GM12878 (cell line): ENCODE results near the gene H2BK1. TPM values are rescaled to one million over a fixed set of nuclear protein-coding genes. Genes with fewer than 3 reads are reported as not detected.

Experiments
- BACH1 ChIP-seq: fragments of 450-650 bp; IDR thresholded peaks from 2 replicates; pipeline ENCODE4 v1.6.1; 2017; ENCODE audit warnings: mild to moderate bottlenecking, borderline replicate concordance
- CHD1 ChIP-seq: IDR thresholded peaks from 2 replicates; pipeline ENCODE4 v1.6.1; 2012; ENCODE audit warnings: low read depth, low read length, improper control_type of control experiment
- GABPA ChIP-seq: IDR thresholded peaks from 2 replicates; pipeline ENCODE4 v1.6.1; 2014; ENCODE audit warnings: antibody characterized with exemption, low read depth, mild to moderate bottlenecking, inconsistent platforms
- IKZF1 ChIP-seq: fragments of 450-650 bp; conservative IDR thresholded peaks from 2 replicates; pipeline ENCODE4 v1.6.1; 2017; ENCODE audit warnings: antibody characterized with exemption, mild to moderate bottlenecking
- RBBP5 ChIP-seq: fragments of 200-600 bp; sonication (generic); conservative IDR thresholded peaks from 2 replicates; pipeline ENCODE4 v1.6.1; 2016
- SPI1 ChIP-seq: IDR thresholded peaks from 2 replicates; pipeline ENCODE4 v1.6.1; 2011; ENCODE audit warnings: low read depth, mild to moderate bottlenecking, low read length, moderate library complexity, borderline replicate concordance; ENCODE audit not compliant: insufficient read depth
- TAF1 ChIP-seq: IDR thresholded peaks from 2 replicates; pipeline ENCODE4 v1.6.1; 2011; ENCODE audit warnings: mild to moderate bottlenecking, low read depth, low read length, borderline replicate concordance
- WRNIP1 ChIP-seq: IDR thresholded peaks from 2 replicates; pipeline ENCODE4 v1.6.1; 2011; ENCODE audit warnings: low read depth, low read length, improper control_type of control experiment, borderline replicate concordance
- ZNF207 ChIP-seq: fragments of 450-650 bp; IDR thresholded peaks from 2 replicates; pipeline ENCODE4 v1.6.1; 2014; ENCODE audit warnings: antibody characterized with exemption, mild to moderate bottlenecking, borderline replicate concordance
- ZNF274 ChIP-seq: IDR thresholded peaks from one replicate; pipeline ENCODE4 v1.8.0; 2011; ENCODE audit not compliant: insufficient read length, insufficient read depth
- polyA plus RNA-seq, 11 experiments: library from polyadenylated mRNA; depleted of rRNA in 4 of 11; unstranded in 6 of 11; stranded (reverse) in 5 of 11; fragments of >200 nt; fragmentation: Nextera tagmentation in 4 of 11; fragmentation: Illumina TruSeq in 1 of 11; extraction: Ambion mirVana in 4 of 11; extraction: Trizol in 1 of 11; gene quantifications; 1 replicate in 1 of 11; 2 replicates in 10 of 11; pipeline versions ENCODE4 v1.2.1 to v1.2.3, GENCODE V29; 2011 to 2016; ENCODE audit warnings: inconsistent platforms in 2 of 11, missing spikeins in 2 of 11, low read depth in 1 of 11
- total RNA-seq, 4 experiments: library from RNA; depleted of rRNA in 3 of 4; stranded (reverse); fragments of >200 nt in 3 of 4; fragmentation: Illumina TruSeq in 1 of 4; extraction: Trizol in 1 of 4; gene quantifications; 2 replicates each; pipeline versions ENCODE4 v1.2.1 to v1.2.3, GENCODE V29; 2013 to 2021
- TF ChIP-seq, protein P1 (sequence below): IDR thresholded peaks from 2 replicates; pipeline ENCODE4 v1.6.1; 2011; ENCODE audit warnings: low read depth, low read length, improper control_type of control experiment, borderline replicate concordance
- TF ChIP-seq, protein P2 (sequence below): fragments of 450-650 bp; formaldehyde crosslinking; IDR thresholded peaks from 2 replicates; pipeline ENCODE4 v1.4.0; 2022; ENCODE audit warnings: mild to moderate bottlenecking, moderate library complexity

Gene H2BK1
- total and polyA plus RNA-seq, 10 of the 15 experiments (the other 5 are each of a cell fraction or from before 2014, with no cell fraction given) = 0.54 TPM; not detected in 9

DNA sequence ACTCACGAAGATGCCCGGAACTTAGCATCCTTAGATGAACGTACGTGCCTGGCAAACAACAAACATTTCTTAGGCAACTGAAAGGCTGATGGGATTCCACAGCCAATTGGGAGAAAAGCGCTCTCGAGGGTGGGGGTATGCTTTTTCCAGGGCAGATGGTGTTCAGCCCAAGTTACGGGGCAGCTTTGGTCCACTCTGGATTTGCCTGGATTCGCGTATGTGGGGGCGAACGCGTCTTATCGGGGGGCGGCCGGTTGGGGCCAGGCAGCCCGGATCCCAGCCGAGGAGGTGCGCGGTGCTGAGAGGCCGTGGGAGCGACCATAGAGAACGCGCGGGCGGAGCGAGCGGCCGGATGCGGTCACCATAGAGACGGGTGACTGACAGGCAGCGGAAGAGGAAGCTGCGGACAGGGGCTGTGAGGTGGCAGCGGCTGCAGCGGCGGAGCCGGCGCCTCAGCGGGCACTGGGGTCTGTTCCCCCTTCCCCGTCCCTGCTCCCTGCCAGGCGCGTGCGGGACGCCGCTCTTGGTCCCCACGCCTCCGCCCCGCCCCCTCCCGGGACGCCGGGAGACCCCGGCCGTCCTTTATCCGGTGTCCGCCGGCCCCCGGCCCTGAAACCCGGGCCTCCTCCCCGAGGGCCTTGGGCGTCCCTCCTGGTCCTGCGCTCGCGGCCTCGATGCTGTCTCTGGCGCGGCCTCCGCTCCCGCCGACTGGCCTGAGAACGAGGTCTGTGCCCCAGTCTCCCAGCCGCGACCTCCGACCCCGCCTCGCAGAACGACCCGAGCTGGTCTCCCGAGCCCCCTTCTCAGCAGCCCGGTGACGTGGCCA is 22.0 kb upstream of the H2BK1 start, which contains the start of gene CHPF2 (continued):
- TF ChIP-seq SPI1 (peak; percentile 69; the same call in 1 of the 2 replicates), GABPA (peak; percentile 89), IKZF1 (peak; percentile 82), RBBP5 (no peak), TAF1 (peak; percentile 87; the same call in 1 of the 2 replicates), BACH1 (peak; percentile 68), CHD1 (no peak), ZNF207 (no peak), WRNIP1 (no peak), ZNF274 (no peak)
- TF ChIP-seq, protein P1, sequence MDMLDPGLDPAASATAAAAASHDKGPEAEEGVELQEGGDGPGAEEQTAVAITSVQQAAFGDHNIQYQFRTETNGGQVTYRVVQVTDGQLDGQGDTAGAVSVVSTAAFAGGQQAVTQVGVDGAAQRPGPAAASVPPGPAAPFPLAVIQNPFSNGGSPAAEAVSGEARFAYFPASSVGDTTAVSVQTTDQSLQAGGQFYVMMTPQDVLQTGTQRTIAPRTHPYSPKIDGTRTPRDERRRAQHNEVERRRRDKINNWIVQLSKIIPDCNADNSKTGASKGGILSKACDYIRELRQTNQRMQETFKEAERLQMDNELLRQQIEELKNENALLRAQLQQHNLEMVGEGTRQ = no peak
- TF ChIP-seq, protein P2, sequence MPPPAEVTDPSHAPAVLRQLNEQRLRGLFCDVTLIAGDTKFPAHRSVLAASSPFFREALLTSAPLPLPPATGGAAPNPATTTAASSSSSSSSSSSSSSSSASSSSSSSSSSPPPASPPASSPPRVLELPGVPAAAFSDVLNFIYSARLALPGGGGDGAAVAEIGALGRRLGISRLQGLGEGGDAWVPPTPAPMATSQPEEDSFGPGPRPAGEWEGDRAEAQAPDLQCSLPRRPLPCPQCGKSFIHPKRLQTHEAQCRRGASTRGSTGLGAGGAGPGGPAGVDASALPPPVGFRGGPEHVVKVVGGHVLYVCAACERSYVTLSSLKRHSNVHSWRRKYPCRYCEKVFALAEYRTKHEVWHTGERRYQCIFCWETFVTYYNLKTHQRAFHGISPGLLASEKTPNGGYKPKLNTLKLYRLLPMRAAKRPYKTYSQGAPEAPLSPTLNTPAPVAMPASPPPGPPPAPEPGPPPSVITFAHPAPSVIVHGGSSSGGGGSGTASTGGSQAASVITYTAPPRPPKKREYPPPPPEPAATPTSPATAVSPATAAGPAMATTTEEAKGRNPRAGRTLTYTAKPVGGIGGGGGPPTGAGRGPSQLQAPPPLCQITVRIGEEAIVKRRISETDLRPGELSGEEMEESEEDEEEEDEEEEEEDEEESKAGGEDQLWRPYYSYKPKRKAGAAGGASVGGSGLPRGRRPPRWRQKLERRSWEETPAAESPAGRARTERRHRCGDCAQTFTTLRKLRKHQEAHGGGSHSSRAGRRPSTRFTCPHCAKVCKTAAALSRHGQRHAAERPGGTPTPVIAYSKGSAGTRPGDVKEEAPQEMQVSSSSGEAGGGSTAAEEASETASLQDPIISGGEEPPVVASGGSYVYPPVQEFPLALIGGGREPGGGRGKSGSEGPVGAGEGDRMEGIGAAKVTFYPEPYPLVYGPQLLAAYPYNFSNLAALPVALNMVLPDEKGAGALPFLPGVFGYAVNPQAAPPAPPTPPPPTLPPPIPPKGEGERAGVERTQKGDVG = no peak
